K562 (cell line): ENCODE data around the gene YIPF4. TPM values are rescaled to one million over a fixed set of nuclear protein-coding genes. Genes with fewer than 3 reads are reported as not detected.

Experiments used
- CXXC5 ChIP-seq: fragments of 250-450 bp; sonication (Bioruptor Pico); IDR thresholded peaks from 2 replicates; pipeline ENCODE4 v1.8.0; 2022; ENCODE audit warnings: inconsistent platforms, mild to moderate bottlenecking, moderate library complexity
- EP400 ChIP-seq: fragments of 450-650 bp; IDR thresholded peaks from 2 replicates; pipeline ENCODE4 v1.6.1; 2017; ENCODE audit warnings: antibody characterized with exemption, mild to moderate bottlenecking, moderate library complexity
- FIP1L1 ChIP-seq: fragments of 200-400 bp; formaldehyde crosslinking; IDR thresholded peaks from 2 replicates; pipeline ENCODE4 v1.6.1; 2018; ENCODE audit warnings: mild to moderate bottlenecking, low read depth, low read length; ENCODE audit not compliant: poor library complexity, severe bottlenecking
- HOMEZ ChIP-seq: fragments of 250-450 bp; sonication (Bioruptor Pico); IDR thresholded peaks from 2 replicates; pipeline ENCODE4 v1.4.0; 2020; ENCODE audit warnings: mild to moderate bottlenecking, moderate library complexity
- IRF2 ChIP-seq: sonication (generic); formaldehyde crosslinking; IDR thresholded peaks from 2 replicates; pipeline ENCODE4 v1.8.1; 2022; ENCODE audit warnings: mild to moderate bottlenecking, missing genetic modification reagents
- NR3C1 ChIP-seq: sonication (generic); formaldehyde crosslinking; IDR thresholded peaks from 2 replicates; pipeline ENCODE4 v1.8.1; 2022; ENCODE audit warnings: missing genetic modification reagents
- PATZ1 ChIP-seq: fragments of 250-450 bp; sonication (Bioruptor Pico); IDR thresholded peaks from 2 replicates; pipeline ENCODE4 v1.5.0; 2020; ENCODE audit warnings: mild to moderate bottlenecking, borderline replicate concordance
- PHF8 ChIP-seq: fragments of 200-600 bp; sonication (generic); IDR thresholded peaks from 2 replicates; pipeline ENCODE4 v1.6.1; 2012; ENCODE audit warnings: mixed run types, mild to moderate bottlenecking, inconsistent platforms, low read length, moderate library complexity, borderline replicate concordance
- PRDM10 ChIP-seq: fragments of 450-650 bp; IDR thresholded peaks from 2 replicates; pipeline ENCODE4 v1.6.1; 2018; ENCODE audit not compliant: partially characterized antibody
- RBBP5 ChIP-seq: fragments of 200-600 bp; sonication (generic); IDR thresholded peaks from 2 replicates; pipeline ENCODE4 v1.6.1; 2012; ENCODE audit warnings: borderline replicate concordance, mild to moderate bottlenecking, low read length, control low read depth, inconsistent platforms; ENCODE audit not compliant: insufficient read depth, poor library complexity, severe bottlenecking
- SMAD1 ChIP-seq: fragments of 150-350 bp; IDR thresholded peaks from 2 replicates; pipeline ENCODE4 v1.6.1; 2014; ENCODE audit warnings: low read length, low read depth; ENCODE audit not compliant: partially characterized antibody
- SRSF7 ChIP-seq: fragments of 200-400 bp; formaldehyde crosslinking; optimal IDR thresholded peaks from 2 replicates; pipeline ENCODE3; 2017; ENCODE audit warnings: mild to moderate bottlenecking, low read depth, low read length
- TFAP4 ChIP-seq: sonication (generic); formaldehyde crosslinking; IDR thresholded peaks from 2 replicates; pipeline ENCODE4 v1.8.0; 2022; ENCODE audit warnings: missing genetic modification reagents, mild to moderate bottlenecking, moderate library complexity, borderline replicate concordance
- ZBTB43 ChIP-seq: sonication (generic); formaldehyde crosslinking; IDR thresholded peaks from 2 replicates; pipeline ENCODE4 v1.8.0; 2023; ENCODE audit warnings: mild to moderate bottlenecking, missing genetic modification reagents
- ZNF133 ChIP-seq: fragments of 250-450 bp; sonication (Bioruptor Pico); IDR thresholded peaks from 2 replicates; pipeline ENCODE4 v1.4.0; 2020; ENCODE audit warnings: mild to moderate bottlenecking
- polyA plus RNA-seq, 8 experiments: library from polyadenylated mRNA; depleted of rRNA in 4 of 8; stranded (reverse) in 5 of 8; unstranded in 3 of 8; fragments of >200 nt; fragmentation: Nextera tagmentation in 2 of 8; fragmentation: Illumina TruSeq in 1 of 8; extraction: Ambion mirVana in 2 of 8; extraction: Trizol in 1 of 8; gene quantifications; 2 replicates each; pipeline versions ENCODE4 v1.2.1 to v1.2.3, GENCODE V29; 2011 to 2014; ENCODE audit warnings: inconsistent platforms in 1 of 8, missing spikeins in 1 of 8
- total RNA-seq, 7 experiments: library from RNA; depleted of rRNA in 6 of 7; stranded (reverse); fragments of >200 nt in 6 of 7; fragmentation: Illumina TruSeq in 2 of 7; extraction: Trizol in 2 of 7; gene quantifications; 2 replicates each; pipeline versions ENCODE4 v1.2.1 to v1.2.3, GENCODE V29; 2011 to 2021; ENCODE audit warnings: low replicate concordance in 1 of 7

Gene YIPF4
- total and polyA plus RNA-seq, 9 of the 15 experiments (the other 6 are each of a cell fraction or from before 2014, with no cell fraction given) = 4.9 to 46.9 (median 17.5) TPM

- no peak for TF ChIP-seq PATZ1 (CRISPR knock-in tag)
- TF ChIP-seq TFAP4 = peak; percentile 52; the same call in 1 of the 2 replicates
- no peak for TF ChIP-seq HOMEZ
- TF ChIP-seq PRDM10 = peak; percentile 93
- TF ChIP-seq RBBP5 = peak; percentile 99
- no peak for TF ChIP-seq SMAD1
- peak; percentile 97 for TF ChIP-seq PHF8
- no peak for TF ChIP-seq ZNF133 (CRISPR knock-in tag)
- TF ChIP-seq IRF2 (CRISPR knock-in tag) = peak; percentile 29; the same call in 1 of the 2 replicates
- peak; percentile 82 for TF ChIP-seq EP400
- peak; percentile 71; the same call in 1 of the 2 replicates for TF ChIP-seq NR3C1 (CRISPR knock-in tag)
- TF ChIP-seq SRSF7 = no peak
- peak; percentile 25 for TF ChIP-seq FIP1L1
- no peak for TF ChIP-seq ZBTB43 (CRISPR knock-in tag)
- TF ChIP-seq CXXC5 (CRISPR knock-in tag) = peak; percentile 66
These were observed at the start of gene YIPF4 (continued) for GRCh38 chr2:32277674-32278477.
